Esophagus muscularis mucosa (tissue), 4 donors: ENCODE data around the gene MCOLN1.

Source experiments
- CTCF ChIP-seq, 3 experiments: fragments of 200-600 bp in 2 of 3; fragments of 450-650 bp in 1 of 3; sonication (generic) in 2 of 3; IDR thresholded peaks; one replicate each; pipeline ENCODE4 v1.5.1; 2017 to 2019; ENCODE audit warnings: antibody characterized with exemption in 3 of 3, mild to moderate bottlenecking in 2 of 3, moderate library complexity in 1 of 3
- EP300 ChIP-seq: sonication (generic); formaldehyde crosslinking; IDR thresholded peaks from one replicate; pipeline ENCODE4 v1.6.1; 2017; ENCODE audit warnings: antibody characterized with exemption
- POLR2A ChIP-seq: fragments of 450-650 bp; IDR thresholded peaks from one replicate; pipeline ENCODE4 v1.6.1; 2017; ENCODE audit warnings: antibody characterized with exemption, moderate library complexity, mild to moderate bottlenecking, low read depth
- POLR2AphosphoS5 ChIP-seq, 2 donors: sonication (generic); formaldehyde crosslinking; IDR thresholded peaks; one replicate each; pipeline ENCODE4 v1.6.1; 2017; ENCODE audit warnings: antibody characterized with exemption in 2 of 2

GRCh38 chr19:7476777-7477494 lies 45.5 kb upstream of the MCOLN1 start:
- no peak for TF ChIP-seq CTCF (IDR thresholded peaks at IDR 0.05)
- TF ChIP-seq POLR2A: no peak
- no peak for TF ChIP-seq POLR2AphosphoS5 (IDR thresholded peaks at IDR 0.05)
- no peak for TF ChIP-seq EP300
